ENCODE measurements around the gene ARPC1A.

DNA sequence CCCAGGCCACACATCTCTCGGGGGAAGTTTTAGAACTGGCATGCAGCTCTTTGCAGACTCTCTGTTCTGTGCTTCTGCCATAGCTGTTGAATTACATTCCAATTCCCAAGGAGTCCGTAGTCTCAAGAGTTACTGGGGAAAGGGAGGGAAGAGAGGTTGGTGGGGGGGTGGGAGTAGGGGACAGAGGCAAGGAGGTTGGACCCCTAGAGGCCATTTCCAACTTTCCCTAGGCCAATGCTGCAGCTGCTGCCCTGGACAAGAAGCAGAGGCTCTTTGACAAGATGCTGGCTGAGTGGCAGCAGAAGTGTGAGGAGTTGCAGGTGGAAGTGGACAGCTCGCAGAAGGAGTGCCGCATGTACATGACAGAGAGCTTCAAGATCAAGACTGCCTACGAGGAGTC, 29.2 kb upstream of the ARPC1A start:
- no peak for TF ChIP-seq EZH2 (IDR thresholded peaks at IDR 0.05)
- TF ChIP-seq, protein P1, sequence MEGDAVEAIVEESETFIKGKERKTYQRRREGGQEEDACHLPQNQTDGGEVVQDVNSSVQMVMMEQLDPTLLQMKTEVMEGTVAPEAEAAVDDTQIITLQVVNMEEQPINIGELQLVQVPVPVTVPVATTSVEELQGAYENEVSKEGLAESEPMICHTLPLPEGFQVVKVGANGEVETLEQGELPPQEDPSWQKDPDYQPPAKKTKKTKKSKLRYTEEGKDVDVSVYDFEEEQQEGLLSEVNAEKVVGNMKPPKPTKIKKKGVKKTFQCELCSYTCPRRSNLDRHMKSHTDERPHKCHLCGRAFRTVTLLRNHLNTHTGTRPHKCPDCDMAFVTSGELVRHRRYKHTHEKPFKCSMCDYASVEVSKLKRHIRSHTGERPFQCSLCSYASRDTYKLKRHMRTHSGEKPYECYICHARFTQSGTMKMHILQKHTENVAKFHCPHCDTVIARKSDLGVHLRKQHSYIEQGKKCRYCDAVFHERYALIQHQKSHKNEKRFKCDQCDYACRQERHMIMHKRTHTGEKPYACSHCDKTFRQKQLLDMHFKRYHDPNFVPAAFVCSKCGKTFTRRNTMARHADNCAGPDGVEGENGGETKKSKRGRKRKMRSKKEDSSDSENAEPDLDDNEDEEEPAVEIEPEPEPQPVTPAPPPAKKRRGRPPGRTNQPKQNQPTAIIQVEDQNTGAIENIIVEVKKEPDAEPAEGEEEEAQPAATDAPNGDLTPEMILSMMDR (IDR thresholded peaks at IDR 0.05) = no peak
- no peak for TF ChIP-seq EZH2phosphoT487 (IDR thresholded peaks at IDR 0.05)
